Measurements from ENCODE around the gene FLII. TPM values are rescaled to one million over a fixed set of nuclear protein-coding genes. Genes with fewer than 3 reads are reported as not detected.

The FLII gene
- total and polyA plus RNA-seq, 2 donors (not counting 3 experiments of a cell fraction or from before 2014, with no cell fraction given), result 397 to 582 TPM

- BruUV-seq (replicated peaks), result no TSS peak
- Histone ChIP-seq H3K27me3 (ENCODE audit: control insufficient read depth in 2 of 2, insufficient read depth in 2 of 2, low read length in 2 of 2) (no peaks in the 10 kb centered on the region), H2AFZ (ENCODE audit: low read depth, low read length) (no peak overlapping the region), H3K27ac (ENCODE audit: insufficient read depth, low read depth, low read length) (no peak overlapping the region), H3K9me3 (replicated peaks; ENCODE audit: control insufficient read depth, insufficient read depth, low read length) (no peaks in the 10 kb centered on the region), H3K9me1 (replicated peaks; ENCODE audit: control insufficient read depth, extremely low read depth, insufficient read depth, low read length) (no peaks in the 10 kb centered on the region), H3K4me1 (ENCODE audit: control insufficient read depth, extremely low read depth, insufficient read depth, low read length) (peaks cover 12% of the 10 kb centered on the region), H3K79me2 (ENCODE audit: control insufficient read depth, insufficient read depth, low read length) (peaks cover 45% of the 10 kb centered on the region), H3K9ac (replicated peaks; ENCODE audit: extremely low read depth, insufficient read depth, low read length) (no peak overlapping the region), H3K4me3 (replicated peaks in 1 of 3; ENCODE audit: insufficient read depth in 1 of 3, low read depth in 1 of 3, low read length in 3 of 3) (no peak overlapping the region), H3K4me2 (ENCODE audit: insufficient read depth, low read length) (no peak overlapping the region), H4K20me1 (replicated peaks; ENCODE audit: control insufficient read depth, extremely low read depth, insufficient read depth, low read length) (no peaks in the 10 kb centered on the region), H3K36me3 (ENCODE audit: control insufficient read depth in 2 of 2, extremely low read depth in 1 of 2, insufficient read depth in 2 of 2, low read length in 2 of 2) (peaks cover 3 to 14% of the 10 kb centered on the region in 2 experiments)
- no peak for DNase-seq (ENCODE audit: low read depth, low spot score)
- dilution Hi-C loops (cut with MboI; ENCODE audit: extremely low pct_ligation_motif_present, low sequenced_read_pairs), result no loop called here
- POLR2A ChIA-PET, result no interaction called here
- no peak for FAIRE-seq
- intact Hi-C loops (cut with micrococcal nuclease), result no loop called here
- CTCF ChIA-PET, result interaction anchor here (1.0 kb wide), 1 partner anchor 10 kb away, joined by 3 read pairs; no protein-coding TSS in a partner anchor
- no peak for TF ChIP-seq EZH2 (IDR thresholded peaks at IDR 0.05; ENCODE audit: borderline replicate concordance, low read depth, low read length, severe bottlenecking)
- TF ChIP-seq POLR2A (IDR thresholded peaks at IDR 0.05; ENCODE audit: low read depth, low read length), result no peak
- no peak for TF ChIP-seq JUN (IDR thresholded peaks at IDR 0.05; ENCODE audit: borderline replicate concordance, insufficient read depth, insufficient read length, low read depth)
- no peak for TF ChIP-seq FOS (IDR thresholded peaks at IDR 0.05; ENCODE audit: borderline replicate concordance, insufficient read depth, low read length)
- no peak for TF ChIP-seq POLR2AphosphoS5 (IDR thresholded peaks at IDR 0.05; ENCODE audit: insufficient read depth, low read depth, low read length)
- TF ChIP-seq CTCF (IDR thresholded peaks at IDR 0.05; ENCODE audit: extremely low read depth in 1 of 2, insufficient read depth in 1 of 2, low read depth in 1 of 2, low read length in 2 of 2), result no peak
Measured at GRCh38 chr17:18229254-18229653, 29.3 kb downstream of the FLII start.

Data from endothelial cell of umbilical vein (primary cell).